H1 (cell line): Measurements from ENCODE around the gene PLSCR3.

Source experiments
- JUND ChIP-seq: IDR thresholded peaks from 2 replicates; pipeline ENCODE4 v1.6.1; 2011; ENCODE audit warnings: mild to moderate bottlenecking, improper control_type of control experiment, low read length
- PHF8 ChIP-seq: fragments of 200-600 bp; sonication (generic); conservative IDR thresholded peaks from 2 replicates; pipeline ENCODE4 v1.7.1; 2012; ENCODE audit warnings: low read depth, mild to moderate bottlenecking, inconsistent platforms, low read length, moderate library complexity
- RAD21 ChIP-seq, 2 experiments: IDR thresholded peaks in 1 of 2; conservative IDR thresholded peaks in 1 of 2; 2 replicates each; pipeline ENCODE4 v1.6.1; 2011; ENCODE audit warnings: low read depth in 2 of 2, low read length in 2 of 2, improper control_type of control experiment in 1 of 2, inconsistent platforms in 1 of 2, mild to moderate bottlenecking in 1 of 2, moderate library complexity in 1 of 2
- TBP ChIP-seq: IDR thresholded peaks from 2 replicates; pipeline ENCODE4 v1.6.1; 2011; ENCODE audit warnings: low read depth, low read length, improper control_type of control experiment
- USF2 ChIP-seq: IDR thresholded peaks from 2 replicates; pipeline ENCODE4 v1.6.1; 2011; ENCODE audit warnings: low read length, improper control_type of control experiment

- TF ChIP-seq PHF8 (no peak), JUND (no peak), RAD21 (IDR thresholded peaks at IDR 0.05 in 1 of 2, conservative IDR thresholded peaks at IDR 0.05 in 1 of 2; ENCODE audit: low read depth in 2 of 2, low read length in 2 of 2) (no peak), TBP (no peak), USF2 (no peak)
Measured at GRCh38 chr17:7426203-7426863, 32.0 kb upstream of the PLSCR3 start.
